ENCODE measurements around the gene ADAMTSL5.

- no peak for TF ChIP-seq ISL1 (CRISPR knock-in tag; IDR thresholded peaks at IDR 0.05)
- no peak for TF ChIP-seq CREB5 (CRISPR knock-in tag; IDR thresholded peaks at IDR 0.05; ENCODE audit: low read depth)
- TF ChIP-seq TSHZ2 (CRISPR knock-in tag; IDR thresholded peaks at IDR 0.05): no peak
- TF ChIP-seq PPARA (CRISPR knock-in tag; IDR thresholded peaks at IDR 0.05; ENCODE audit: borderline replicate concordance): no peak
- no peak for TF ChIP-seq OSR1 (CRISPR knock-in tag; IDR thresholded peaks at IDR 0.05)
- no peak for TF ChIP-seq SNAI2 (CRISPR knock-in tag; IDR thresholded peaks at IDR 0.05)
- no peak for TF ChIP-seq ZFP3 (CRISPR knock-in tag; IDR thresholded peaks at IDR 0.05)
- TF ChIP-seq PATZ1 (CRISPR knock-in tag; IDR thresholded peaks at IDR 0.05; ENCODE audit: borderline replicate concordance): no peak
- no peak for TF ChIP-seq ZFP30 (CRISPR knock-in tag; IDR thresholded peaks at IDR 0.05)
- TF ChIP-seq ZC3H10 (CRISPR knock-in tag; IDR thresholded peaks at IDR 0.05): no peak
- no peak for TF ChIP-seq BACH2 (CRISPR knock-in tag; IDR thresholded peaks at IDR 0.05; ENCODE audit: borderline replicate concordance)
- no peak for TF ChIP-seq ARNTL (CRISPR knock-in tag; IDR thresholded peaks at IDR 0.05; ENCODE audit: borderline replicate concordance, low read depth)
Observed at GRCh38 chr19:1556390-1557070, 43.7 kb upstream of the ADAMTSL5 start.
